K562 (cell line): ENCODE measurements around the gene REEP6. TPM values are rescaled to one million over a fixed set of nuclear protein-coding genes. Genes with fewer than 3 reads are reported as not detected.

ENCODE experiments used
- ATAC-seq: fragments of 200-7000 bp; cut with Tn5 transposase; 3 replicates; pipeline ENCODE4 v1.9.1; 2020; ENCODE audit warnings: moderate library complexity
- BruUV-seq: library from RNA; stranded (reverse); fragments of 400-500 nt; replicated peaks from 2 replicates; lab custom pipeline; 2021; lab: Mats Ljungman, UMichigan
- CTCF ChIA-PET: fragments of 300-600 bp; formaldehyde crosslinking; extraction: SDS; loops from one replicate; lab custom pipeline; 2021; ENCODE audit warnings: low intra/inter-chr PET ratio; lab: Yijun Ruan, JAX
- POLR2A ChIA-PET: fragments of 300-600, 350-650 bp; sonication (Branson Sonifier 250); formaldehyde crosslinking; extraction: SDS; loops from one replicate; lab custom pipeline; 2021; ENCODE audit warnings: antibody characterized with exemption, inconsistent platforms; lab: Yijun Ruan, JAX
- DNase-seq, 4 experiments: peaks; one replicate each; pipeline versions ENCODE4 v3.0.0 to v3.0.0-alpha.2; 2011 to 2018; ENCODE audit warnings: low spot score in 3 of 4, mixed read lengths in 3 of 4; ENCODE audit errors: extremely low read depth in 1 of 4
- FAIRE-seq: peaks from 2 replicates; lab custom pipeline; 2011; peaks lifted over from hg19 to GRCh38; lab: Jason Lieb, UNC
- H2AFZ ChIP-seq: 2 replicates; pipeline ENCODE4 v1.6.0; 2011; ENCODE audit warnings: low read depth, low read length, control low read depth, inconsistent platforms
- H3K27ac ChIP-seq: fragments of 200-600 bp; 3 replicates; pipeline ENCODE4 v1.8.0; 2011; ENCODE audit warnings: low read depth, mild to moderate bottlenecking, control low read depth, inconsistent platforms, low read length, moderate library complexity, mixed read lengths; ENCODE audit errors: extremely low read depth
- H3K27me3 ChIP-seq, 2 experiments: fragments of 300-600 bp in 1 of 2; 2 replicates in 1 of 2; 3 replicates in 1 of 2; pipeline versions ENCODE4 v1.6.0 to v1.8.0; 2011; ENCODE audit warnings: inconsistent platforms in 2 of 2, low read length in 2 of 2, mild to moderate bottlenecking in 1 of 2, mixed read lengths in 1 of 2, moderate library complexity in 1 of 2; ENCODE audit not compliant: control insufficient read depth in 2 of 2, insufficient read depth in 2 of 2
- H3K36me3 ChIP-seq: fragments of 300-600 bp; 3 replicates; pipeline ENCODE4 v1.8.0; 2011; ENCODE audit warnings: mild to moderate bottlenecking, low read length, inconsistent platforms; ENCODE audit not compliant: control insufficient read depth, insufficient read depth
- H3K4me1 ChIP-seq, 2 experiments: fragments of 200-600 bp in 1 of 2; replicated peaks in 1 of 2; 2 replicates in 1 of 2; 3 replicates in 1 of 2; pipeline versions ENCODE4 v1.5.1 to v1.8.0; 2011; ENCODE audit warnings: inconsistent platforms in 2 of 2, low read length in 2 of 2, mild to moderate bottlenecking in 1 of 2, mixed read lengths in 1 of 2, moderate library complexity in 1 of 2; ENCODE audit not compliant: control insufficient read depth in 2 of 2, insufficient read depth in 2 of 2
- H3K4me2 ChIP-seq: 2 replicates; pipeline ENCODE4 v1.6.1; 2011; ENCODE audit warnings: low read length, control low read depth, inconsistent platforms, mixed read lengths; ENCODE audit not compliant: insufficient read depth
- H3K4me3 ChIP-seq: fragments of 200-600 bp; sonication (generic), shearing (Covaris generic); 2 replicates; pipeline ENCODE4 v1.5.1; 2016; ENCODE audit warnings: control low read depth, inconsistent platforms
- H3K79me2 ChIP-seq: fragments of 200-600 bp; 3 replicates; pipeline ENCODE4 v1.8.0; 2011; ENCODE audit warnings: low read length, inconsistent platforms; ENCODE audit not compliant: control insufficient read depth, insufficient read depth
- H3K9ac ChIP-seq, 2 experiments: 2 replicates each; pipeline versions ENCODE4 v1.6.0 to v1.6.1; 2011; ENCODE audit warnings: low read depth in 2 of 2, low read length in 2 of 2, control low read depth in 1 of 2, inconsistent platforms in 1 of 2, mild to moderate bottlenecking in 1 of 2, mixed read lengths in 1 of 2; ENCODE audit not compliant: insufficient read depth in 1 of 2
- H3K9me1 ChIP-seq: one replicate; pipeline ENCODE4 v1.6.0; 2011; ENCODE audit warnings: inconsistent platforms, mild to moderate bottlenecking, low read length, moderate library complexity; ENCODE audit not compliant: control insufficient read depth, insufficient read depth
- H3K9me3 ChIP-seq: replicated peaks from 2 replicates; pipeline ENCODE4 v1.5.1; 2011; ENCODE audit warnings: low read depth, low read length, inconsistent platforms; ENCODE audit not compliant: control insufficient read depth, insufficient read depth
- H4K20me1 ChIP-seq: replicated peaks from 2 replicates; pipeline ENCODE4 v1.6.1; 2011; ENCODE audit warnings: low read length, inconsistent platforms, mixed read lengths; ENCODE audit not compliant: control insufficient read depth, insufficient read depth
- BCL6 ChIP-seq: fragments of 250-450 bp; sonication (Bioruptor Pico); IDR thresholded peaks from 2 replicates; pipeline ENCODE4 v1.4.0; 2020
- FOXA1 ChIP-seq: fragments of 450-650 bp; IDR thresholded peaks from 2 replicates; pipeline ENCODE4 v1.6.1; 2016; ENCODE audit warnings: mild to moderate bottlenecking, borderline replicate concordance
- HDAC6 ChIP-seq: IDR thresholded peaks from 2 replicates; pipeline ENCODE4 v1.6.1; 2012; ENCODE audit warnings: low read depth, mild to moderate bottlenecking, control low read depth, inconsistent platforms, low read length, moderate library complexity
- HNRNPK ChIP-seq: fragments of 200-400 bp; formaldehyde crosslinking; IDR thresholded peaks from one replicate; pipeline ENCODE4 v1.6.1; 2018; ENCODE audit warnings: mild to moderate bottlenecking, low read depth, low read length; ENCODE audit not compliant: poor library complexity, severe bottlenecking
- MEIS2 ChIP-seq: fragments of 450-650 bp; IDR thresholded peaks from 2 replicates; pipeline ENCODE4 v1.6.1; 2014; ENCODE audit warnings: mild to moderate bottlenecking; ENCODE audit not compliant: partially characterized antibody
- MTA3 ChIP-seq: fragments of 450-650 bp; formaldehyde crosslinking; IDR thresholded peaks from 2 replicates; pipeline ENCODE4 v1.6.1; 2017; ENCODE audit warnings: mild to moderate bottlenecking, borderline replicate concordance
- NFYB ChIP-seq: IDR thresholded peaks from 2 replicates; pipeline ENCODE4 v1.6.1; 2011; ENCODE audit warnings: mild to moderate bottlenecking, moderate library complexity; ENCODE audit not compliant: insufficient read length; ENCODE audit errors: extremely low read depth
- POLR2G ChIP-seq: fragments of 200-400 bp; formaldehyde crosslinking; IDR thresholded peaks from 2 replicates; pipeline ENCODE4 v1.6.1; 2017; ENCODE audit warnings: low read depth, mild to moderate bottlenecking, antibody characterized with exemption, low read length, moderate library complexity
- RAD21 ChIP-seq, 2 experiments: fragments of 250-450 bp in 1 of 2; fragments of 450-650 bp in 1 of 2; sonication (Bioruptor Pico) in 1 of 2; formaldehyde crosslinking in 1 of 2; IDR thresholded peaks in 1 of 2; conservative IDR thresholded peaks in 1 of 2; 2 replicates each; pipeline versions ENCODE4 v1.4.0 to v1.8.0; 2020 to 2022; ENCODE audit warnings: mild to moderate bottlenecking in 2 of 2, moderate library complexity in 1 of 2
- RBFOX2 ChIP-seq: fragments of 200-400 bp; formaldehyde crosslinking; IDR thresholded peaks from 2 replicates; pipeline ENCODE4 v1.6.1; 2017; ENCODE audit warnings: low read depth, mild to moderate bottlenecking, low read length, moderate library complexity
- SP2 ChIP-seq: IDR thresholded peaks from 2 replicates; pipeline ENCODE4 v1.6.1; 2011; ENCODE audit warnings: mild to moderate bottlenecking, low read depth, low read length, moderate library complexity; ENCODE audit not compliant: poor library complexity, severe bottlenecking; ENCODE audit errors: extremely low read depth
- ZBTB7A ChIP-seq: IDR thresholded peaks from 2 replicates; pipeline ENCODE4 v1.6.1; 2011; ENCODE audit warnings: low read depth, mild to moderate bottlenecking, low read length, moderate library complexity, borderline replicate concordance; ENCODE audit not compliant: control insufficient read depth
- ZC3H11A ChIP-seq: IDR thresholded peaks from 2 replicates; pipeline ENCODE4 v1.6.1; 2012; ENCODE audit warnings: low read depth, low read length, improper control_type of control experiment
- ZC3H4 ChIP-seq: sonication (generic); formaldehyde crosslinking; IDR thresholded peaks from 2 replicates; pipeline ENCODE4 v1.9.0; 2021; ENCODE audit warnings: missing genetic modification reagents, borderline replicate concordance
- ZFX ChIP-seq: sonication (generic); formaldehyde crosslinking; IDR thresholded peaks from 2 replicates; pipeline ENCODE4 v1.8.0; 2022; ENCODE audit warnings: mild to moderate bottlenecking, missing genetic modification reagents, moderate library complexity
- ZNF57 ChIP-seq: fragments of 450-650 bp; formaldehyde crosslinking; IDR thresholded peaks from 2 replicates; pipeline ENCODE4 v1.4.0; 2020; ENCODE audit warnings: mild to moderate bottlenecking, moderate library complexity
- WGBS: fragments of 100-300 bp; shearing (Covaris generic); methylation state at CpG from one replicate; pipeline ENCODE4 v1.1.6; 2016; ENCODE audit warnings: low coverage, mixed read lengths; ENCODE audit not compliant: insufficient coverage; ENCODE audit errors: missing lambda C conversion rate; 5-methylcytosine and 5-hydroxymethylcytosine counted together
- in situ Hi-C: fragments of 300-500 bp; cut with MboI; formaldehyde crosslinking; loops from 4 replicates; pipeline ENCODE4 v1.15.0; 2018; ENCODE audit warnings: inconsistent platforms, mixed read lengths
- intact Hi-C: fragments of 100-400 bp; cut with micrococcal nuclease; formaldehyde crosslinking; loops from 2 replicates; pipeline ENCODE4 v1.14.2; 2022
- polyA plus RNA-seq, 8 experiments: library from polyadenylated mRNA; depleted of rRNA in 4 of 8; stranded (reverse) in 5 of 8; unstranded in 3 of 8; fragments of >200 nt; fragmentation: Nextera tagmentation in 2 of 8; fragmentation: Illumina TruSeq in 1 of 8; extraction: Ambion mirVana in 2 of 8; extraction: Trizol in 1 of 8; gene quantifications; 2 replicates each; pipeline versions ENCODE4 v1.2.1 to v1.2.3, GENCODE V29; 2011 to 2014; ENCODE audit warnings: inconsistent platforms in 1 of 8, missing spikeins in 1 of 8
- total RNA-seq, 7 experiments: library from RNA; depleted of rRNA in 6 of 7; stranded (reverse); fragments of >200 nt in 6 of 7; fragmentation: Illumina TruSeq in 2 of 7; extraction: Trizol in 2 of 7; gene quantifications; 2 replicates each; pipeline versions ENCODE4 v1.2.1 to v1.2.3, GENCODE V29; 2011 to 2021; ENCODE audit warnings: low replicate concordance in 1 of 7
- TF ChIP-seq, protein P1 (sequence below): fragments of 450-650 bp; IDR thresholded peaks from 2 replicates; pipeline ENCODE4 v1.6.1; 2017; ENCODE audit warnings: antibody characterized with exemption
- TF ChIP-seq, protein P2 (sequence below), 2 experiments: IDR thresholded peaks; 2 replicates each; pipeline ENCODE4 v1.6.1; 2011; ENCODE audit warnings: borderline replicate concordance in 1 of 2, control low read depth in 1 of 2, low read depth in 1 of 2, low read length in 1 of 2, mild to moderate bottlenecking in 1 of 2, mixed read lengths in 1 of 2, moderate library complexity in 1 of 2; ENCODE audit not compliant: insufficient read depth in 1 of 2, insufficient read length in 1 of 2, poor library complexity in 1 of 2, severe bottlenecking in 1 of 2; ENCODE audit errors: extremely low read depth in 1 of 2

Gene REEP6
- total and polyA plus RNA-seq, 9 of the 15 experiments (the other 6 are each of a cell fraction or from before 2014, with no cell fraction given), result 1.2 to 64.2 (median 12.7) TPM

DNA sequence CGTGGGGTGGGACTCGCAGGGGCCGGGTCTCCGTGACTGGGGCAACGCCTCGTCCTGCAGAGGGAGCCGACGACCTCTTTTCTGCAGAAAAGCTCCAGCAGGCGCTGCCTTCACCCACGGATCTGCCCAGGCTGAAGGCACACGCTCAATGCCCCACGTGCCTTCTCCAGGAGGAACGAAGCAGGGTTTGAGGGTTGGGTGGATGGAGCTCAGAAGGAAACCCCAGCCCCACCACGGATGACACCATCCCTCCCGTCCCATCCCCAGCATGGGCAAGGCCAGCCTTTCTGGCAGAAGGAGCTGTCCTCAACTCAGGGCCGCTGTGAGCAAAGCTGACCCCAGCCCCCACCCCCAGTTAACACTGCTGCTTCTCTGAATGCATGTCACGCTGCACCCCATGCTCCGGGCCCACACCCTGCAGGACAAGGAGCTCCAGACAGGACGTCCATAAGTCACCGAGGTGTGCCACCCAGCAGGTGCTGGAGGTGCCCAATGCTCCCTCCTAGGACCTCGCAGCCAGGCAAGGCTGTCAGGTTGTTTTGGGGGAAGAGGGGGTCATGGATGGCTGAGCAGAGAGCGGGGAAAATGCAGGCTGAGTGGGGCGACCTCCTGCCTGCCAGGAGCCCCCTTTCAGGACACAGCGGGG is 19.3 kb upstream of the REEP6 start:
- H3K4me1 ChIP-seq, result peaks cover 6 to 87% of the 10 kb centered on the region in 2 experiments; a peak in 4 of 5 replicates
- ChIA-PET POLR2A (interaction anchor here (1.2 to 1.7 kb wide), 4 partner anchors 13 to 29 kb away, joined by 6 to 9 read pairs (median 6); no protein-coding TSS in a partner anchor), CTCF (no interaction called here)
- H3K27me3 ChIP-seq, result no peaks in the 10 kb centered on the region
- H4K20me1 ChIP-seq, result peaks cover 18% of the 10 kb centered on the region
- H3K4me3 ChIP-seq, result no peak overlapping the region
- ATAC-seq (peak; percentile 11; the same call in 2 of the 3 replicates), FAIRE-seq (no peak), DNase-seq (no peak)
- peaks cover 25% of the 10 kb centered on the region; the same call in 2 of the 3 replicates for H3K36me3 ChIP-seq
- H2AFZ ChIP-seq, result no peak overlapping the region
- peaks cover 37% of the 10 kb centered on the region for H3K79me2 ChIP-seq
- intact Hi-C loops, result no loop called here
- 0 out of 2 replicates have a peak overlapping the region, but pooled peaks have one; percentile 13 for H3K4me2 ChIP-seq
- H3K27ac ChIP-seq, result no peak overlapping the region
- H3K9me3 ChIP-seq, result no peaks in the 10 kb centered on the region
- WGBS, result 46% methylated on average over 15 of the region's 24 CpGs
- in situ Hi-C loops, result no loop called here
- peak overlapping the region in 1 of 2 experiments; percentile 75; a peak in 2 of 4 replicates for H3K9ac ChIP-seq
- H3K9me1 ChIP-seq, result no peaks in the 10 kb centered on the region
- BruUV-seq, result no TSS peak
- TF ChIP-seq NFYB, result no peak
- TF ChIP-seq HDAC6, result no peak
- TF ChIP-seq BCL6, result no peak
- peak; percentile 28 for TF ChIP-seq POLR2G
- TF ChIP-seq ZBTB7A, result peak; percentile 48; the same call in 1 of the 2 replicates
- TF ChIP-seq MEIS2, result no peak
- no peak for TF ChIP-seq MTA3
- TF ChIP-seq ZC3H11A, result no peak
- TF ChIP-seq FOXA1, result no peak
- TF ChIP-seq ZFX (CRISPR knock-in tag), result no peak
- 0 out of 4 replicates have a peak, but pooled peaks of 1 of the 2 experiments have one; percentile 7 for TF ChIP-seq RAD21 (CRISPR knock-in tag; conservative IDR thresholded peaks at IDR 0.05 in 1 of 2, IDR thresholded peaks at IDR 0.05 in 1 of 2)
- TF ChIP-seq, protein P1, sequence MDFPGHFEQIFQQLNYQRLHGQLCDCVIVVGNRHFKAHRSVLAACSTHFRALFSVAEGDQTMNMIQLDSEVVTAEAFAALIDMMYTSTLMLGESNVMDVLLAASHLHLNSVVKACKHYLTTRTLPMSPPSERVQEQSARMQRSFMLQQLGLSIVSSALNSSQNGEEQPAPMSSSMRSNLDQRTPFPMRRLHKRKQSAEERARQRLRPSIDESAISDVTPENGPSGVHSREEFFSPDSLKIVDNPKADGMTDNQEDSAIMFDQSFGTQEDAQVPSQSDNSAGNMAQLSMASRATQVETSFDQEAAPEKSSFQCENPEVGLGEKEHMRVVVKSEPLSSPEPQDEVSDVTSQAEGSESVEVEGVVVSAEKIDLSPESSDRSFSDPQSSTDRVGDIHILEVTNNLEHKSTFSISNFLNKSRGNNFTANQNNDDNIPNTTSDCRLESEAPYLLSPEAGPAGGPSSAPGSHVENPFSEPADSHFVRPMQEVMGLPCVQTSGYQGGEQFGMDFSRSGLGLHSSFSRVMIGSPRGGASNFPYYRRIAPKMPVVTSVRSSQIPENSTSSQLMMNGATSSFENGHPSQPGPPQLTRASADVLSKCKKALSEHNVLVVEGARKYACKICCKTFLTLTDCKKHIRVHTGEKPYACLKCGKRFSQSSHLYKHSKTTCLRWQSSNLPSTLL, result no peak
- peak; percentile 19; the same call in 1 of the 2 replicates for TF ChIP-seq RBFOX2
- TF ChIP-seq, protein P2, sequence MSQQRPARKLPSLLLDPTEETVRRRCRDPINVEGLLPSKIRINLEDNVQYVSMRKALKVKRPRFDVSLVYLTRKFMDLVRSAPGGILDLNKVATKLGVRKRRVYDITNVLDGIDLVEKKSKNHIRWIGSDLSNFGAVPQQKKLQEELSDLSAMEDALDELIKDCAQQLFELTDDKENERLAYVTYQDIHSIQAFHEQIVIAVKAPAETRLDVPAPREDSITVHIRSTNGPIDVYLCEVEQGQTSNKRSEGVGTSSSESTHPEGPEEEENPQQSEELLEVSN (IDR thresholded peaks at IDR 0.05; ENCODE audit: borderline replicate concordance in 1 of 2, extremely low read depth in 1 of 2, insufficient read depth in 1 of 2, insufficient read length in 1 of 2, low read depth in 1 of 2, low read length in 1 of 2, poor library complexity in 1 of 2, severe bottlenecking in 1 of 2), result peak in 1 of 2 experiments; percentile 8
- no peak for TF ChIP-seq HNRNPK
- no peak for TF ChIP-seq ZNF57 (CRISPR knock-in tag)
- no peak for TF ChIP-seq SP2
- TF ChIP-seq ZC3H4 (CRISPR knock-in tag), result 0 out of 2 replicates have a peak, but pooled peaks have one; percentile 43
